Pericardium fibroblast (primary cell): Measurements from ENCODE around the gene PAN2. TPM values are rescaled to one million over a fixed set of nuclear protein-coding genes. Genes with fewer than 3 reads are reported as not detected.

Source experiments
- total RNA-seq: library from RNA; depleted of rRNA; stranded (reverse); fragments of >200 nt; gene quantifications from 2 replicates; pipeline ENCODE4 v1.2.3, GENCODE V29; 2015

PAN2 gene, protein sequence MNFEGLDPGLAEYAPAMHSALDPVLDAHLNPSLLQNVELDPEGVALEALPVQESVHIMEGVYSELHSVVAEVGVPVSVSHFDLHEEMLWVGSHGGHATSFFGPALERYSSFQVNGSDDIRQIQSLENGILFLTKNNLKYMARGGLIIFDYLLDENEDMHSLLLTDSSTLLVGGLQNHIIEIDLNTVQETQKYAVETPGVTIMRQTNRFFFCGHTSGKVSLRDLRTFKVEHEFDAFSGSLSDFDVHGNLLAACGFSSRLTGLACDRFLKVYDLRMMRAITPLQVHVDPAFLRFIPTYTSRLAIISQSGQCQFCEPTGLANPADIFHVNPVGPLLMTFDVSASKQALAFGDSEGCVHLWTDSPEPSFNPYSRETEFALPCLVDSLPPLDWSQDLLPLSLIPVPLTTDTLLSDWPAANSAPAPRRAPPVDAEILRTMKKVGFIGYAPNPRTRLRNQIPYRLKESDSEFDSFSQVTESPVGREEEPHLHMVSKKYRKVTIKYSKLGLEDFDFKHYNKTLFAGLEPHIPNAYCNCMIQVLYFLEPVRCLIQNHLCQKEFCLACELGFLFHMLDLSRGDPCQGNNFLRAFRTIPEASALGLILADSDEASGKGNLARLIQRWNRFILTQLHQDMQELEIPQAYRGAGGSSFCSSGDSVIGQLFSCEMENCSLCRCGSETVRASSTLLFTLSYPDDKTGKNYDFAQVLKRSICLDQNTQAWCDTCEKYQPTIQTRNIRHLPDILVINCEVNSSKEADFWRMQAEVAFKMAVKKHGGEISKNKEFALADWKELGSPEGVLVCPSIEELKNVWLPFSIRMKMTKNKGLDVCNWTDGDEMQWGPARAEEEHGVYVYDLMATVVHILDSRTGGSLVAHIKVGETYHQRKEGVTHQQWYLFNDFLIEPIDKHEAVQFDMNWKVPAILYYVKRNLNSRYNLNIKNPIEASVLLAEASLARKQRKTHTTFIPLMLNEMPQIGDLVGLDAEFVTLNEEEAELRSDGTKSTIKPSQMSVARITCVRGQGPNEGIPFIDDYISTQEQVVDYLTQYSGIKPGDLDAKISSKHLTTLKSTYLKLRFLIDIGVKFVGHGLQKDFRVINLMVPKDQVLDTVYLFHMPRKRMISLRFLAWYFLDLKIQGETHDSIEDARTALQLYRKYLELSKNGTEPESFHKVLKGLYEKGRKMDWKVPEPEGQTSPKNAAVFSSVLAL
- 14.1 and 19.2 TPM in 2 replicates for total RNA-seq

DNA sequence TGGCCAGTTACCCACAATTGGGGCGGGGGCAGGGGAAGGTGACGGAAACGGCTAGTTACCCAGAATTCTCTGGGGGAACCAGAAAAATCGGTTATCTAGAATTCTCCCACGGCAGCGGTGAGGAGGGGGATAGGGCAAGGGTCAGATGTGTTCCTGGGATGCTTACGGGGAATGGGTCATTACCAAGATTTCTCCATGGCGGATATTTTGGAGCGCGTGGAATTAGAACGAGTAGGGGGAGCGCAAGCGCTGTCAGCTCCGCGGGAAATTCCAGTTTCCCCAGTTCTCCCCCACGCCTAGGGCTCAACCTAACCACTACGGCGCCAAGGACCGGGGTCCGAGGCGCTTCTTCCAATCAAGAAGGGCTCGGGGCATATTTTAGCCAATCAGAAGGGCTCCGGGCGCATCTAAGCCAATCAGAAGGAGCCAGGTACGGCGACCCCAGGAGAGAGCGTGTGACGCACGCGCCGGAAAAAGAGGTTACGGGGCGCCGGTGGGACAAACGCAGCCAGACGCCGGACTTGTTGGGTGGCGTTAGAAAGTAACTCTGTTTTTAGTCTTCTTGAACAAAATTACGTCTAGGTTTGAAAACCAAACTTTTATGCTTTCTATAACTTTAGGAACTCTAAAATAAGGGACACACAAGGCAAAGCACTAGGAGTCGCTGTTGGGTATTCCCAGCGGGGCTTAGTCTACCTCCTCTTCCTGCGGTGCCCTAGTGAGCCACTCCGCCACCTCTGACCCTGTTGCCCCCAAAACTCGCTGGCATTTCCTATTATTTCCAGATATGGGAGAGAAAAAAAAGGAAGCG lies at the start of gene PAN2:
Gene PAN2, minus strand, starts transcription at position 322 of the 811 bp plus-strand sequence. CDS start 906 bp downstream, outside the sequence.

DNA sequence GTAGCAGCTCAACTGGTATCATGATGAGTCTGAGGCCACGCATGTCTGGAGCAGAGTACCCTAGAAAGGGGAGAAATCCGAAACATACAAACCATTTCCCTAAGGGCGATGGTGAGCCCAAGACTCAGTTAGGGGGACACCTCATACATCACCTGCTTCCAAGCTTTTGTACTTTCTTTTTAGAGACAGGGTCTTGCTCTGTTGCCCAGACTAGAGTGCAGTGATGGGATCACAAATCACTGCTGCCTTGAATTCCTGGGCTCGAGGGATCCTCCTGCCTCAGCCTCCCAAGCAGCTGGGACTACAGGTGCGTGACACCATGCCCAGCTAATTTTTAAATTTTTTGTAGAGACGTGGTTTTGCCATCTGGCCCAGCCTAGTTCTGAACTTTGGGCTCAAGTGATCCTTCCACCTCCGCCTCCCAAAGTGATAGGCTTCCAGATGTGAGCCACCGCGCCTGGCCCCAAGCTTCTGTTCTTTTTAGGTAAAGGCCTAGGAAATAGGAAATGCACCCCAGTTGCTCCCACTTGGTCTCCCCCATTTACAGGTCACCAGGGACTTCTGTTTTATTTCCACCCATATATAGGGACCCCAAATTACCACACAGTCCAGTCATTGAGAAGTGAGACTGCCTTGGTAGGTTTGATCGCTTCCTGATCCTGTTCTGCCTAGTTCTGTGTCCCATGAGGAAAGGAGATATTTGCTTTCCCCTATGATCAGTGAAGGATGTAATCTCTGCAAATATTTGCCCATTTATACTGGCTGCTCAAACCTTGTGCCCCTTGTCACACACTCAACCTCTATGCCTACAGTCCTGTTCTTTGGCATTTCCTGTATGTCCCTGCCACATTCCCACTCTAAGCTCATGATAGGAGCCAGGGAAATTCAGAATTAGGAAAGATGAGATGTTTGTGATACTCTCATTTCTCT lies 28.6 kb upstream of the PAN2 start, which contains the start of gene APOF:
Gene APOF, minus strand, starts transcription at position 728 of the 930 bp plus-strand sequence. Its CDS starts 112 bp downstream, at position 616.

DNA sequence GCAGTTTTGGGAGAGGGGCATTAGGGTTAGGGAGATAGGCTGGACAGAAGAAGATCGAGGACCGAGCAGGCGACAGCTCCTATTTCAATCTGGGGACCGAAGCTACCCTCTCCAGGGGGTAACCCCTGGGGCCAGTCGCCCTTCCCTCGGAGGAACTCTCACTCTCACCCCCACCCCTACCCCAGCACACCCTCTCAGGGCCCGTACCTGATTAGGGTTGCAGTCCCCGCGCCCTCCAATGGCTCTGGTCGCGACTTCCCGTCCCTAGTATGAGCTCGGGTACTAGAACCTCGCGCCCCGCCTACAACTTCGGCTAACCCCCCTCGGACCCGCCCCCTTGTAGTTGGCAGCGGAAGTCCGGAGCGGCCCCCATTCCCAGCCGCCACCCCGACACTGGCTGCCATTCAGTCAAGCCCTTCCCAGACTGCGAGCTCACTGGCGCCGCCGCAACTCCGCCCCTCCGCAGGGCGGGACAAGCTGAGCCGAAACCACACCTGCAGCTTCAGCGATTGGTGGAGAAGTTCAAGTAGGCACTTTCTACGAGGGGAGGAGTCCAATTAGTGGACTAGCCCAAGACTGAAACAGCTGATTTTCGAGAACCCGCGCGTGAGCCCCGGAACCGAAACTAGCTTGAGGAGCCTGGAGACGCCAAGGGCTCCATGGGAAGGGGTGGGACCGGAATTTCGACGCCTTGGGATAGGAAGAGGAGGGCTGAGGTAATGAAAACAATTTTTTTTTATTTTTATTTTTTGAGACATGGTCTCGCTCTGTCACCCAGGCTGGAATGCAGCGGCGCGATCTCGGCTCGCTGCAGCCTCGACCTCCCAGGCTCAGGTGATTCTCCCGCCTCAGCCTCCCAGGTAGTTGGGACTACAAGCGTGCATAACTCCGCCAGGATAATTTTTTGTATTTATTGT lies 26.3 kb upstream of the PAN2 start, which contains the start of gene STAT2:
Gene STAT2, minus strand, starts transcription at position 257 of the 917 bp plus-strand sequence. CDS start 3,536 bp downstream, outside the sequence.

GRCh38 chr12:56338308-56339157 lies 4.7 kb upstream of the PAN2 start, which contains the start of gene IL23A:
Gene IL23A (plus strand): TSS chr12:56338884. CDS start chr12:56339045, 161 bp downstream.

DNA sequence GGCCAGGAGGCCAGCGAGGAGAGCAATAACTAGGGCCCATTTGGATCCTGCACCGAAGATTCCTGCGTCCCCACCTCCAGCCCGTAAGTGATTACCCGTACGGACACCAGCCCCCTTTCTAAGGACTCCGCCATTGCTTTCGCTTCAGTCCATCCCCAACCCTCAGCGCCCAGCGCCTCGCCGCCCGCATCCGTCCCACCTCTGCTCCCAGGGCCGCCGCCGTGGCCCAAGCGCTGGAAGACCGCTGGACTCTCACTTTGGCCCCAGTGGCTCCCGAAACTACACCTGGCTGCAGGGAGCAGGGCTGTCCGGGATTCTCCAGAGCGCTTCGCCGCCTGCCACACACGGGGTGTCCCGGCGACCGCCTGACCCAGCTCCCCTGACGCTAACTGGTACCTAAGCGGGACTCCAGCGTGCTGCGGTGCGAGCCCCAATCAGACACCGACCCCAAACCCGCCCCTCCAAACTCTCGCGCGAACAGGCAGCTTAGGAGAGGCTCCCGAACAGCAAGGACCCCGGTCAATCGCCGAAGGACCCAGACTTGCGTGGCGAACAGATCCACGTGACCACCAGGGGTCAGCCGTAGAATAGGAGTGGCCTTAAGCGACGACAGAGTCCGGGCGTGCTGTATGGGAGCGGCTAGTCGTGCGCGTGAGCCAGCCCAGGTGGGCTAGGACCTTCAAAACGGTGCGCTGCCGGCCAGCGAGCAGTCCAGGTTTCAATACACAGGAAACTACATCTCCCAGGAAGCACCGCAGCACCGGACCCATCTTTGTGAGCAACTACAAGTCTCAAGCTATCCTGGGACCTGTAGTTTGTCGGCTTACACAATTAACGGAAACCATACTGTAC lies 18.0 kb downstream of the PAN2 start, which contains the start of gene CNPY2:
Gene CNPY2, minus strand, starts transcription at position 367 of the 852 bp plus-strand sequence. CDS start 771 bp downstream, outside the sequence.

GRCh38 chr12:56299853-56300643 lies 33.8 kb downstream of the PAN2 start, which contains the start of gene CS:
Gene CS (minus strand): TSS chr12:56300330. CDS start chr12:56300201, 129 bp downstream.

DNA sequence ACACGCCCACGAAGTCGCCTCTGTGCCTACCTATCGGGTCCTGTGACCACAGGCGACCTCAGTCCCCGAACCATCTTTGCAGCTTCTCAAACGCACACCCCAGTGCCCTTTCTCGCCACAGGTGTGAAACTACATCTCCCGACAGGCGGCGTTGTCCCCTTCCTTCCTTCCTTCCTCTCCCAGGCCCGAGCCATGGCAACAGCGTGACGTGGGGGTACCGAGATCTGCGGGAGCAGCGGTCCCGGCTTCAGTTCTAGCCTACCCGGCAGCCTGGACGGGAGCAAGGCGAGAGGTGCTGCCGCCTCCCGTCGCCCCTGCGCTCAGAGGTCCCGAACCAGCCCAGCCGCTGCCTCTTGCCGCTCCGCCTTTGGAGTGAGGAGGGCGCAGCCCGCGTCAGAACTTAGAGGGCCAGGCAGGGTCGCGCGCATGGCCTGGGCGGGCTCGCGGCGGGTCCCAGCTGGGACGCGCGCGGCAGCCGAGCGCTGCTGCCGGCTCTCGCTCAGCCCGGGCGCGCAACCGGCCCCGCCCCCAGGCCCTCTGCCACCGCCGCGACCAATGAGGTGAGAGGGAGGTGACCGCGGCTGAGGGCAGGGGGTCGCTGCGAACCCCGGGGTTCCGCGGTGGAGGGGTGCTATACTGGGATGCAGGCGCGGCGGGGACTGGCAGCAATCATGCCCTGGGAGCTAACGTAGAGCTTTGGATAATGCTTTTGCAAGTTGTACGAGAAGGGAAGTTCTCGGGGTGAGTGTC lies 66.9 kb downstream of the PAN2 start, which contains the start of gene COQ10A:
Gene COQ10A, plus strand, starts transcription at position 250 of the 750 bp plus-strand sequence. Its CDS starts 177 bp downstream, at position 427.

Other genes starting within 250 kb of the PAN2 start
- gene PA2G4, start 229.4 kb downstream of the PAN2 start, total RNA-seq = 69.7 and 70.5 TPM in 2 replicates
- gene RPL41, start 217.4 kb downstream of the PAN2 start, total RNA-seq = 4,540 and 5,963 TPM in 2 replicates
- gene ZC3H10, start 215.7 kb downstream of the PAN2 start, total RNA-seq = 2.2 and 3.4 TPM in 2 replicates
- 104 and 207 TPM in 2 replicates for gene ESYT1, start 205.7 kb downstream of the PAN2 start, total RNA-seq
- gene MYL6B, start 181.4 kb downstream of the PAN2 start, total RNA-seq = 68.7 and 103 TPM in 2 replicates
- gene MYL6, start 175.6 kb downstream of the PAN2 start, total RNA-seq = 1,218 and 3,228 TPM in 2 replicates
- gene SMARCC2, start 144.5 kb downstream of the PAN2 start, total RNA-seq = 30.8 and 40.4 TPM in 2 replicates
- gene RNF41, start 112.1 kb downstream of the PAN2 start, total RNA-seq = 69.4 and 113 TPM in 2 replicates
- gene NABP2, start 109.7 kb downstream of the PAN2 start, total RNA-seq = 29.3 and 31.5 TPM in 2 replicates
- not detected in 2 replicates for gene SLC39A5, start 103.9 kb downstream of the PAN2 start, total RNA-seq
- gene ANKRD52, start 75.6 kb downstream of the PAN2 start, total RNA-seq = 15.3 and 23.5 TPM in 2 replicates
- 12.5 and 13.9 TPM in 2 replicates for gene COQ10A, start 67.1 kb downstream of the PAN2 start, total RNA-seq
- 75.0 and 76.6 TPM in 2 replicates for gene CS, start 33.7 kb downstream of the PAN2 start, total RNA-seq
- 77.7 and 92.1 TPM in 2 replicates for gene CNPY2, start 18.0 kb downstream of the PAN2 start, total RNA-seq
- gene IL23A, start 4.9 kb upstream of the PAN2 start, total RNA-seq = not detected in 2 replicates
- 128 and 161 TPM in 2 replicates for gene STAT2, start 26.1 kb upstream of the PAN2 start, total RNA-seq
- gene APOF, start 28.9 kb upstream of the PAN2 start, total RNA-seq = not detected in 2 replicates
- 2.5 and 6.8 TPM in 2 replicates for gene TIMELESS, start 115.4 kb upstream of the PAN2 start, total RNA-seq
- not detected in 2 replicates for gene MIP, start 120.7 kb upstream of the PAN2 start, total RNA-seq
- gene SPRYD4, start 134.6 kb upstream of the PAN2 start, total RNA-seq = 0.51 and 1.3 TPM in 2 replicates
- not detected in 2 replicates for gene GLS2, start 154.2 kb upstream of the PAN2 start, total RNA-seq
- gene RBMS2, start 187.8 kb upstream of the PAN2 start, total RNA-seq = 12.6 and 15.2 TPM in 2 replicates